Measurements from ENCODE around the gene CHIC1. TPM values are rescaled to one million over a fixed set of nuclear protein-coding genes. Genes with fewer than 3 reads are reported as not detected.
"Not testable (repeated sequence)": the region's sequence is repeated elsewhere in the genome, so short reads cannot be mapped to it uniquely, and the experiment has no call there.

The CHIC1 gene
- total RNA-seq, 1 experiment from 2014 or later: 9.4 TPM

GRCh38 chrX:73615022-73615421 is 52.0 kb downstream of the CHIC1 start:
- peaks cover 15% of the 10 kb centered on the region for H3K4me1 Mint-ChIP-seq
- ChIA-PET POLR2A (no interaction called here), CTCF (no interaction called here)
- peaks cover 45% of the 10 kb centered on the region for H3K9me3 Mint-ChIP-seq
- no peak for DNase-seq (ENCODE audit: low spot score)
- H3K4me3 Mint-ChIP-seq: no peak overlapping the region
- ATAC-seq: no peak
- no peaks in the 10 kb centered on the region; the same call in 1 of the 2 replicates for H3K27me3 Mint-ChIP-seq (ENCODE audit: low read depth)
- H3K27ac Mint-ChIP-seq: no peak overlapping the region
- TF ChIP-seq ZNF416 (CRISPR knock-in tag; IDR thresholded peaks at IDR 0.05) (no peak), GABPB1 (CRISPR knock-in tag; IDR thresholded peaks at IDR 0.05) (no peak), AFF4 (CRISPR knock-in tag; IDR thresholded peaks at IDR 0.05; ENCODE audit: borderline replicate concordance) (no peak), IRF2 (CRISPR knock-in tag; IDR thresholded peaks at IDR 0.05; ENCODE audit: borderline replicate concordance, low read depth) (no peak), ELF4 (CRISPR knock-in tag; IDR thresholded peaks at IDR 0.05; ENCODE audit: low read depth) (no peak), NR3C1 (CRISPR knock-in tag; conservative IDR thresholded peaks at IDR 0.05; ENCODE audit: low read depth) (no peak), ESRRA (CRISPR knock-in tag; IDR thresholded peaks at IDR 0.05; ENCODE audit: borderline replicate concordance) (no peak), E2F1 (CRISPR knock-in tag; IDR thresholded peaks at IDR 0.05) (no peak), PRDM15 (CRISPR knock-in tag; IDR thresholded peaks at IDR 0.05) (no peak), SMAD4 (CRISPR knock-in tag; IDR thresholded peaks at IDR 0.05) (no peak), CREM (CRISPR knock-in tag; IDR thresholded peaks at IDR 0.05) (no peak), RELA (CRISPR knock-in tag; IDR thresholded peaks at IDR 0.05; ENCODE audit: borderline replicate concordance) (no peak), CDX4 (CRISPR knock-in tag; IDR thresholded peaks at IDR 0.05; ENCODE audit: borderline replicate concordance) (no peak), FOXJ3 (CRISPR knock-in tag; IDR thresholded peaks at IDR 0.05; ENCODE audit: borderline replicate concordance) (no peak), MLX (CRISPR knock-in tag; IDR thresholded peaks at IDR 0.05) (no peak), GTF2I (CRISPR knock-in tag; conservative IDR thresholded peaks at IDR 0.05) (no peak), GRHL2 (CRISPR knock-in tag; IDR thresholded peaks at IDR 0.05; ENCODE audit: insufficient replicate concordance, severe bottlenecking) (no peak), SOX15 (CRISPR knock-in tag; IDR thresholded peaks at IDR 0.05) (no peak), NFYB (CRISPR knock-in tag; conservative IDR thresholded peaks at IDR 0.05; ENCODE audit: low read depth) (no peak), ZNF232 (CRISPR knock-in tag; IDR thresholded peaks at IDR 0.05) (no peak)
- peaks cover 67% of the 10 kb centered on the region for H3K36me3 Mint-ChIP-seq

GRCh38 chrX:73641669-73642068 is 78.7 kb downstream of the CHIC1 start:
- H3K27me3 Mint-ChIP-seq (ENCODE audit: low read depth); CTCF ChIA-PET; H3K4me3 Mint-ChIP-seq; DNase-seq (ENCODE audit: low spot score); POLR2A ChIA-PET; H3K27ac Mint-ChIP-seq; ATAC-seq; H3K4me1 Mint-ChIP-seq: not testable (repeated sequence)
- Mint-ChIP-seq H3K36me3 (peaks cover 86% of the 10 kb centered on the region), H3K9me3 (peaks cover 70% of the 10 kb centered on the region)
